GM19193 (cell line): Measurements from ENCODE around the gene AMIGO2.

Source experiments
- POLR2A ChIP-seq: IDR thresholded peaks from 4 replicates; pipeline ENCODE4 v1.6.1; 2011; ENCODE audit not compliant: insufficient read depth, insufficient read length; ENCODE audit errors: extremely low read depth

The AMIGO2 gene

DNA sequence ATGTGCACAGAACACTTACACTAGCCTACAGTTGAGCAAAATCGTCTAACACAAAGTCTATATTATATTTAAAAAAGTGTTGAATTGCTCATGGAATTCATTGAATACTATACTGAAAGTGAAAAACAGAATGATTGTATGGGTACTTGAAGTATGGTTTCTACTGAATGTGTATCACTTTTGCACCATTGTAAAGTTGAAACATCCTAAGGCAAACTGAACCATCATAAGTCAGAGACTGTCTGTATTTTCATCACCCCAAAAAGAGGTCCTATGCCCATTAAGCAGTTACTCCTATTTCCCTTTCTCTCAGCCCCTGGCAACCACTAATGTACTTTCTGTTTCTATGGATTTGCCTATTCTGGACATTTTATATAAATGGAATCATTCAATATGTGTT is 4.4 kb upstream of the AMIGO2 start:
- no peak for TF ChIP-seq POLR2A

- no peak for TF ChIP-seq POLR2A
Measured at GRCh38 chr12:47082796-47083621, 3.2 kb upstream of the AMIGO2 start.

GRCh38 chr12:47082283-47082682 is 2.5 kb upstream of the AMIGO2 start:
- TF ChIP-seq POLR2A, result no peak

- TF ChIP-seq POLR2A, result no peak
Measured at GRCh38 chr12:47080725-47081502, 1.2 kb upstream of the AMIGO2 start.

DNA sequence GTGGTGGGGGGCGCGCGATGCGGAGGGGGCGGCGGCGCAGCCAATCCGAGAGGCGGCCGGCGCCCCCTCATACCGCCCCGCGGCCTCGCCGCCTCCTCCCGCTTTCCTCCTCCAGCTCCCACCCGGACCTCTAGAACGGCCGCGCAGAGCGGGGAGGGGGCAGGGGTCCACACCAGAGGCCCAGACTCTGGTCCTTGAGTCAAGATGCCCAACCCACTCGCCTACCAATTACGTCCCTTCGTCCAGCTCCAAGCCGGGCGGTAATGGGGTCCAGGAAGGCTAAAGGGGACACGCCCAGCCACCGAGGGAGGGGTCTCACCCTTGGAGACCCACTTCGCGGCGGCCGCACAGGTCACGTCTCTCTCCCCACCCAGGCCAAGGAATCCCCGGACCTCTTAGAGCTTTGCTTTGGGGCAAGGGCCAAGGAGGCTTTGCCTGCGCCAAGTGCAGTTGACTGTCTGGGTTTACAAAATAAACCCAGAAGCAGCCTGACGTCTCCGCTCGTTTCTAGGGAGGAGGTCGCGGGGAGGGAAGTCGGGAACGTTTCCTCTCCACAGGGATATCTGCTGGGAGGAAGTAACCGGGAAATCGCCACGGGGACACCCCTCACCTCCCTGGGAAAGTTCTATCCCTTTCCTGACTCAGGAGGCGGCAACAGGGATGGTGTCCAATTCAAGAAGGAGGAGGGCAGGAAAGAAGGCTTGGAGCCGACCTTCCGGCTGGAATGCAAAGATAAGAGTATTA is 394 bp upstream of the AMIGO2 start:
- no peak for TF ChIP-seq POLR2A

DNA sequence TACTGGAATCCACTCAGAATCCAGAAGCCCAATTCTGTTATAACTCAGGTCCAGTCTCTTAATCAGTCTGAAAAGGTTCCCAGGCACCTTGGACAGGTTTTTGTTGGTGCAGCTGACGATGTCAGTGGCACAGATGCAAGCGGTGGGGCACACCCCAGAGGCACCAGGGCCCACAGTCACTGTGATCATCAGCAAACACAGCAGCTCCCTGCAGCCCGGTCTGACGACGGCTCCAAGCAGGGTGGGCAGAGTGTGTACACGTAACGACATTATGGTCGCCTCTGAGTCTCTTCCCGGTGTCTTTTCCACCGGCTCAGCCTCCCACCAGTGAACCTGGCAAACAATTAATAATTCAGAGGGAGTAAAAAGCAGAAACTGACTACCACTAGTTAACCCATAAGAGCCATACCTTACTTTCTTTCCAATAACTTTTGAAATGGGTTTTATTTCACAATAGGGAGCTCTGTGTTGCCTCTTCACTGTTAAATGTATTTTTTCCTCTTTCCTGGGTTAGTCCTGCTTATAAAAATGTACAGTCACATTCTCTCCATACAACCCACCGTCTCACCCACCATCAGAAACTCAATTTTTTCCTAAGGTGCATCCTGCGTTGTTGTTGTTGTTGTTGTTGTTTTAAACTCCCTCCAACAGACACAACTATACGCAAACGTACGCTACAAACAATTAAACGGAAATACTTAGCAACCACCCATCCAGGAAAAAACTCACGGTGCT is 859 bp downstream of the AMIGO2 start:
- no peak for TF ChIP-seq POLR2A

- no peak for TF ChIP-seq POLR2A
Measured at GRCh38 chr12:47078086-47078395, 1.7 kb downstream of the AMIGO2 start.

DNA sequence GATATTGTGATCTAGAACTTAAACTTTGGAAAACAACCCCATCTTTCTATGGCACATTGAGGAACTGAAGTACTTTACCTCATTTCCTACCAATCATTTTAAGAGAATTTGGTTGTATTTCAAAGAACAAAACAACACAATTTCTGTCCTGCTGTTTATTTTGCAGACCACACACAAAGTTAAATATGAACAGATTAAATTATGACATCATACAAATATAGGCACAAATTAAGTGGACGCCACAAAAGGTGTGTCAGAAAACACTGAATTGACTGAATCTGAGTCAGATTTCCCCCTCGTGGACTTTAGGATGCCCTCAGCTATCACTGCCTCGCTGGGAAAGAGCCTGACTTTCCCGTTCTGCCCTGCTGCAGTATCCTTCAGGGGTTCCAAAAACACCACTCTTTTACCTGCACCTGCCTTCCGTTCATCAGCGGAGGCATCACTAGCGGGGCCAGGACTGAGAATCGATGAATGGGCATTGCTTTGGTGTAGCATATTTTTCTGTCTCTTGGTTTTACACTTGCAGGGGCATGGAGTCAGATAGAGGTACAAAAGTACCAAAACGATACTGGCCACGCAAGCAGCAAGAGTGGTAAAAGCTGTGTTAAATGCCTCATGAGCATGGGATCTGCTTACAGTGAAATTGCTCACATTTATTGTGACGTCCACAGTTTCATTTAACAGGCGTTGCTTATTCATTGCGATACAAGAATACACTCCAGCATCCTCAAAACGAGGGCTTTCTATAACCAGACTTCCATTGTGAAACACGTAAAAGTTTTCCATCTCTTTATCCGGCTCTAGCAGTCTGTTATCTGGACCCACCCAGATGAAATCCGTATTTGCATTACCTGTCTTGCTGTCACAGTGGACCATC is 2.3 kb downstream of the AMIGO2 start:
- no peak for TF ChIP-seq POLR2A

DNA sequence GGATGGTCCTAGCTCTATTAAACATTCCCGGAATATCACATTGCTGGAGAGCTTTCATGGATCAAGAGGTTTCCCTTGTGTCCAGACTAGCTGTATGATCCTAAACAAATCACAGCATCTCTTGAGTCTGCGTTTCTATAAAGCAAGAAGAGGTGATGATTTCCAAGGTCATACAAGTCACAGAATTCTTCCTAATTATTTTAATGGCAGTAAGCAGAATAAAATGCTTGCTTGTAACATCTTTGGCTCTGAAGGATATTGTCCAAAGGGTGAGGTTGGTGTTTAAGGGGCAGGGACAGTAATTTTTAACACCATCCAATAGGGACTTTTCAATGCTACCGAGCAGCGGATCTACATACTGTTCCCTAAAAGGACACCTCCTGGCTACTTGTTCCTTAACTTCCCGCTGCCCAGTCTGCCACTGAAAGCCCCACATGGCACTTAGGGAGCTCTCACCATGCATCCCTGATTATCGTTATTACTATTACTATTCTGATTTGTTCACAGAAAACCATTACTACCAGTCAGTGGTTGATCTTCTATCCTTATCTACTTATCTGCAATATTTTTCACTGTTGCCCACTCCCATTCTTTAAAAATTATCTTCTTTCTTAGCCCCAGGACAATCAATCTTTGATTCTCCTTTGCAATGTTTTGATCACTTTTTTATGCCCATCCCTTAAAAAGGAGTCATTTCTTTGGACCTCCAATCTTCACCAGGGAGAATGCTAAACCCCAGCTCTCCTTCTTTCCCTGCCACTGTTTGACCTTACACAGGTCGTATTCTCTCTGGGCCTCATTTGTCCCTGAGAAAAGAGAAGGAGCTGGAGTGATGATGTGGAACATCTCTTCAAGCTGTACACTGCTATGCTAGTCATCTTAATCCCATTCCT is 4.3 kb downstream of the AMIGO2 start:
- TF ChIP-seq POLR2A, result no peak

DNA sequence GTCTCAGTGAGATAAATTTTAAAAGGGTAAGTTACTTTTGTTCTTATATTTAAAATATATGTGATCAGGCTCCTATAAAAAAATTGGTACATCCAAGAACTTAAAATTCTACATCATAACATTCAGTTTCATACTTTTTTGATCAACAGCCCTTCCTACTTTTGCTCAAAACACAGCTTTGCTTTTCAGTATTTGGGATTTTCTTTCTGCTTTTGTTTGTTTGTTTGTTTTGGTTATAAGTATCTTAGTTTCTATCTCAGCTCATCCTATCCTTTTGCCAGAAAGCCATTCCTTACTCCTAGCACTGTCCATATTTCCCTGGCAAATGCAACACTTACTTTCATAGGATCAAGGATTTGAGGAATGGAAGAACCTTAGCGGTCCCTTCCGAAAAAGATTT is 5.0 kb downstream of the AMIGO2 start:
- TF ChIP-seq POLR2A, result no peak

DNA sequence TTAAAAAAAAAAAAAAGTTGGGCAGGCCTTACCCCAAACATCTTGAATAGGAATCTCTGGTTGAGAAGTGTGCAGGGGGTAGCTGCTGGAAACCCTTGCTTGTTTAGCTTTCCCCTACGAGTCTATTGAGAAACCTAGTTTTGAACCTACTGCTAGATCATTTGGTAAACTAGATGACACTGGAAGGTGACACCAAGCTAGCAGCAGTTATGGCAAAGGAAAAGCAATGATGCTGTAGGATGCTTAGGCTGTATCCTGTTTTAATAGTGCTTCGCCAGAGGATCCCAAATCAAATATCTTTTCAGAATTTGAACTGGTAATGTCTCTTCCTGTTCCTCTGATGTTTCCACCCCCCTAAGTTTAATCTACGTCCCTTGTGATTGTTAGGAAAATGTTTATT is 5.8 kb downstream of the AMIGO2 start:
- TF ChIP-seq POLR2A, result no peak

GRCh38 chr12:47071241-47071852 is 8.4 kb downstream of the AMIGO2 start:
- TF ChIP-seq POLR2A, result no peak

DNA sequence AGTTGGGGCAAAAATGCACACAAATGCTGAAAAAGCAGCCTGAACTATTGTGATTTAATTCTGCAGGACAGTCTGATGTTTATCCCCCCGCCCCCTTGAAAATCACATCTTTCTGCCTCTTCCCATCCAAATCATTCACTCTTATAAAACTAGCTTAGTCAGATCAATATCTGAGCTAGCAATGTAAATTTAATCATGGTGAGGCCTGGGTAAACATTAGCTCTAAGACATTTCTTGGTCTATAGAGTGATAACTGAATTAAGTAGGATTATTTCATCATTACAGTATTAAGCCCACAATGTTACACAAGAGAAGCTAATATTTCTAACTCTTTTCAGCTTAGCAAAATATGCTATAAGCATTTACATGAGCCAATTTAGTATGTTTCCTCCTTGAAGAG is 9.4 kb downstream of the AMIGO2 start:
- TF ChIP-seq POLR2A, result no peak
